ENCODE results near the gene C1QL2.

DNA sequence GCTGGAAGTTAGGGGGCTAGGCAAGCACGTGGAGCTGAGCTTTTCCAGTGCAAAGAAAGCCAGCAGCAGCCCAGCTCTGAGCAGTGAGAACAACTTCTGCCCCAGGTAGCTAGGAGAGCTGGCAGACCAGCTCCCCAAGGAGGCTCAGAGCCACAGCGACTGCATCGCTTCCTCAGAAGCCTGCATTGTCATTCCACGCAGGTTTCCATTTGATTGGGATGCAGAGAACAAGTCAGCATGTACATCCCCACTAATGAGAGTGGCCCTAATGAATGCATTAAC is 45.1 kb downstream of the C1QL2 start:
- no peak for TF ChIP-seq POLR2AphosphoS5 (IDR thresholded peaks at IDR 0.05; ENCODE audit: low read depth, low read length)
- TF ChIP-seq POLR2A (IDR thresholded peaks at IDR 0.05; ENCODE audit: low read depth, low read length) = no peak
- TF ChIP-seq PAX5 (IDR thresholded peaks at IDR 0.05; ENCODE audit: insufficient read depth, low read length, severe bottlenecking) = no peak
- no peak for TF ChIP-seq TAF1 (IDR thresholded peaks at IDR 0.05; ENCODE audit: low read depth, low read length)
- no peak for TF ChIP-seq SPI1 (IDR thresholded peaks at IDR 0.05; ENCODE audit: low read depth, low read length)

All from GM12891 (cell line).